Iris pigment epithelial cell (primary cell): ENCODE measurements around the gene MSH6.
A peak's percentile ranks its signal among the peaks of the same experiment; 100 is the strongest.

ENCODE experiments used
- DNase-seq: peaks from one replicate; pipeline ENCODE4 v3.0.0-alpha.2; 2011; ENCODE audit warnings: low read depth

Gene MSH6

DNA sequence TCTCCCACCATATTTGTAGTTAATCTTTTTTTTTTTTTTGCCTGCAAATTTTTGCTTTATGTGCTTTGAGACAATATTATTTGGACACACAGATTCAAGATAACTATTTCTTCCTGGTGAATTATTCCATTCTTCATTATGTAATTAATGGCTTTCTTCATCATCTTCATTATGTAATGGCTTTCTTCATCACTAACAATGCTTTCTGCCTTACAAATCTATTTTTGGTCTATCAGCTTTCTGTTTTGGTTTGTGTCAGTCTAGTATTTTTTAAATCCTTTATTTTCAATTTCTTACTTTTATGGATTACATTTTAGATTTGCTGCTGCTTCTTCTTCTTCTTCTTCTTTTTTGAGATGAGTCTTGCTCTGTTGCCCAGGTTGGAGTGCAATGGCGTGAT lies 60.5 kb downstream of the MSH6 start:
- DNase-seq = no peak

- no peak for DNase-seq
Measured at GRCh38 chr2:47844162-47844561, 61.2 kb downstream of the MSH6 start.

- DNase-seq = no peak
Measured at GRCh38 chr2:47849368-47849767, 66.4 kb downstream of the MSH6 start.

GRCh38 chr2:47850198-47850597 lies 67.3 kb downstream of the MSH6 start:
- DNase-seq = no peak

- peak; percentile 75 for DNase-seq
Measured at GRCh38 chr2:47853067-47853777, 70.3 kb downstream of the MSH6 start.
